K562 (cell line): Measurements from ENCODE around the gene CHST13. TPM values are rescaled to one million over a fixed set of nuclear protein-coding genes. Genes with fewer than 3 reads are reported as not detected.

Experiments used
- ZNF583 ChIP-seq: fragments of 250-450 bp; sonication (Bioruptor Pico); IDR thresholded peaks from 2 replicates; pipeline ENCODE4 v1.4.0; 2020
- polyA plus RNA-seq, 8 experiments: library from polyadenylated mRNA; depleted of rRNA in 4 of 8; stranded (reverse) in 5 of 8; unstranded in 3 of 8; fragments of >200 nt; fragmentation: Nextera tagmentation in 2 of 8; fragmentation: Illumina TruSeq in 1 of 8; extraction: Ambion mirVana in 2 of 8; extraction: Trizol in 1 of 8; gene quantifications; 2 replicates each; pipeline versions ENCODE4 v1.2.1 to v1.2.3, GENCODE V29; 2011 to 2014; ENCODE audit warnings: inconsistent platforms in 1 of 8, missing spikeins in 1 of 8
- total RNA-seq, 7 experiments: library from RNA; depleted of rRNA in 6 of 7; stranded (reverse); fragments of >200 nt in 6 of 7; fragmentation: Illumina TruSeq in 2 of 7; extraction: Trizol in 2 of 7; gene quantifications; 2 replicates each; pipeline versions ENCODE4 v1.2.1 to v1.2.3, GENCODE V29; 2011 to 2021; ENCODE audit warnings: low replicate concordance in 1 of 7
- TF ChIP-seq, protein P1 (sequence below): fragments of 450-650 bp; IDR thresholded peaks from 2 replicates; pipeline ENCODE4 v1.6.1; 2017; ENCODE audit warnings: antibody characterized with exemption, mild to moderate bottlenecking
- TF ChIP-seq, protein P2 (sequence below): fragments of 250-450 bp; sonication (Bioruptor Pico); IDR thresholded peaks from 2 replicates; pipeline ENCODE4 v1.5.0; 2020; ENCODE audit warnings: mild to moderate bottlenecking, borderline replicate concordance
- TF ChIP-seq, protein P3 (sequence below): sonication (generic); formaldehyde crosslinking; IDR thresholded peaks from 2 replicates; pipeline ENCODE4 v1.8.1; 2022; ENCODE audit warnings: missing genetic modification reagents

Gene CHST13
- total and polyA plus RNA-seq, 9 of the 15 experiments (the other 6 are each of a cell fraction or from before 2014, with no cell fraction given): not detected

DNA sequence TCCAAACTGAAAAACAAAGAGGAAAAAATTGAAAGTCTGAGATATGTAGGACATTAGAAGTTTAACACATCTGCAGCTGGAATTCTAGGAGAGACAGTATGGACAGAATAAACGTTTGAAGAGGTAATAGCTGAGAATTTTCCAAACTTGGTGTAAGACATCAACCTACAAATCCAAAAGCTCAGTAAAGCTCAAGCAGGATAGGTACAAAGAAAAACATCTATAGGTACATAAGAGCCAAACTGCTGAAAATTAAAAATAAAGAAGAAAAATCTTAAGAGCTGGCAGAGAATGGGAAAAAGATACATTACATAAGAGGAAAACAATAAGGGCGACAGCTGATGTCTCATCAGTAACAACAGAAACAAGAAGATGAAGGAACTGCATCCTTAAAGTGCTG, 57.6 kb downstream of the CHST13 start (continued):
- TF ChIP-seq, protein P1, sequence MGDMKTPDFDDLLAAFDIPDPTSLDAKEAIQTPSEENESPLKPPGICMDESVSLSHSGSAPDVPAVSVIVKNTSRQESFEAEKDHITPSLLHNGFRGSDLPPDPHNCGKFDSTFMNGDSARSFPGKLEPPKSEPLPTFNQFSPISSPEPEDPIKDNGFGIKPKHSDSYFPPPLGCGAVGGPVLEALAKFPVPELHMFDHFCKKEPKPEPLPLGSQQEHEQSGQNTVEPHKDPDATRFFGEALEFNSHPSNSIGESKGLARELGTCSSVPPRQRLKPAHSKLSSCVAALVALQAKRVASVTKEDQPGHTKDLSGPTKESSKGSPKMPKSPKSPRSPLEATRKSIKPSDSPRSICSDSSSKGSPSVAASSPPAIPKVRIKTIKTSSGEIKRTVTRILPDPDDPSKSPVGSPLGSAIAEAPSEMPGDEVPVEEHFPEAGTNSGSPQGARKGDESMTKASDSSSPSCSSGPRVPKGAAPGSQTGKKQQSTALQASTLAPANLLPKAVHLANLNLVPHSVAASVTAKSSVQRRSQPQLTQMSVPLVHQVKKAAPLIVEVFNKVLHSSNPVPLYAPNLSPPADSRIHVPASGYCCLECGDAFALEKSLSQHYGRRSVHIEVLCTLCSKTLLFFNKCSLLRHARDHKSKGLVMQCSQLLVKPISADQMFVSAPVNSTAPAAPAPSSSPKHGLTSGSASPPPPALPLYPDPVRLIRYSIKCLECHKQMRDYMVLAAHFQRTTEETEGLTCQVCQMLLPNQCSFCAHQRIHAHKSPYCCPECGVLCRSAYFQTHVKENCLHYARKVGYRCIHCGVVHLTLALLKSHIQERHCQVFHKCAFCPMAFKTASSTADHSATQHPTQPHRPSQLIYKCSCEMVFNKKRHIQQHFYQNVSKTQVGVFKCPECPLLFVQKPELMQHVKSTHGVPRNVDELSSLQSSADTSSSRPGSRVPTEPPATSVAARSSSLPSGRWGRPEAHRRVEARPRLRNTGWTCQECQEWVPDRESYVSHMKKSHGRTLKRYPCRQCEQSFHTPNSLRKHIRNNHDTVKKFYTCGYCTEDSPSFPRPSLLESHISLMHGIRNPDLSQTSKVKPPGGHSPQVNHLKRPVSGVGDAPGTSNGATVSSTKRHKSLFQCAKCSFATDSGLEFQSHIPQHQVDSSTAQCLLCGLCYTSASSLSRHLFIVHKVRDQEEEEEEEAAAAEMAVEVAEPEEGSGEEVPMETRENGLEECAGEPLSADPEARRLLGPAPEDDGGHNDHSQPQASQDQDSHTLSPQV: no peak
- TF ChIP-seq, protein P2, sequence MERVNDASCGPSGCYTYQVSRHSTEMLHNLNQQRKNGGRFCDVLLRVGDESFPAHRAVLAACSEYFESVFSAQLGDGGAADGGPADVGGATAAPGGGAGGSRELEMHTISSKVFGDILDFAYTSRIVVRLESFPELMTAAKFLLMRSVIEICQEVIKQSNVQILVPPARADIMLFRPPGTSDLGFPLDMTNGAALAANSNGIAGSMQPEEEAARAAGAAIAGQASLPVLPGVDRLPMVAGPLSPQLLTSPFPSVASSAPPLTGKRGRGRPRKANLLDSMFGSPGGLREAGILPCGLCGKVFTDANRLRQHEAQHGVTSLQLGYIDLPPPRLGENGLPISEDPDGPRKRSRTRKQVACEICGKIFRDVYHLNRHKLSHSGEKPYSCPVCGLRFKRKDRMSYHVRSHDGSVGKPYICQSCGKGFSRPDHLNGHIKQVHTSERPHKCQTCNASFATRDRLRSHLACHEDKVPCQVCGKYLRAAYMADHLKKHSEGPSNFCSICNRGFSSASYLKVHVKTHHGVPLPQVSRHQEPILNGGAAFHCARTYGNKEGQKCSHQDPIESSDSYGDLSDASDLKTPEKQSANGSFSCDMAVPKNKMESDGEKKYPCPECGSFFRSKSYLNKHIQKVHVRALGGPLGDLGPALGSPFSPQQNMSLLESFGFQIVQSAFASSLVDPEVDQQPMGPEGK (CRISPR knock-in tag): no peak
- TF ChIP-seq, protein P3, sequence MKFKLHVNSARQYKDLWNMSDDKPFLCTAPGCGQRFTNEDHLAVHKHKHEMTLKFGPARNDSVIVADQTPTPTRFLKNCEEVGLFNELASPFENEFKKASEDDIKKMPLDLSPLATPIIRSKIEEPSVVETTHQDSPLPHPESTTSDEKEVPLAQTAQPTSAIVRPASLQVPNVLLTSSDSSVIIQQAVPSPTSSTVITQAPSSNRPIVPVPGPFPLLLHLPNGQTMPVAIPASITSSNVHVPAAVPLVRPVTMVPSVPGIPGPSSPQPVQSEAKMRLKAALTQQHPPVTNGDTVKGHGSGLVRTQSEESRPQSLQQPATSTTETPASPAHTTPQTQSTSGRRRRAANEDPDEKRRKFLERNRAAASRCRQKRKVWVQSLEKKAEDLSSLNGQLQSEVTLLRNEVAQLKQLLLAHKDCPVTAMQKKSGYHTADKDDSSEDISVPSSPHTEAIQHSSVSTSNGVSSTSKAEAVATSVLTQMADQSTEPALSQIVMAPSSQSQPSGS (CRISPR knock-in tag): no peak
- TF ChIP-seq ZNF583: no peak
